CD4-positive, alpha-beta T cell treated with Interferon gamma for 1 hour (primary cell): Measurements from ENCODE around the gene MRPL28.
A peak's percentile ranks its signal among the peaks of the same experiment; 100 is the strongest.
"Not testable (repeated sequence)": the region's sequence is repeated elsewhere in the genome, so short reads cannot be mapped to it uniquely, and the experiment has no call there.

Experiments used
- DNase-seq: peaks from one replicate; pipeline ENCODE4 v3.0.0-alpha.2; 2020

Gene MRPL28

DNA sequence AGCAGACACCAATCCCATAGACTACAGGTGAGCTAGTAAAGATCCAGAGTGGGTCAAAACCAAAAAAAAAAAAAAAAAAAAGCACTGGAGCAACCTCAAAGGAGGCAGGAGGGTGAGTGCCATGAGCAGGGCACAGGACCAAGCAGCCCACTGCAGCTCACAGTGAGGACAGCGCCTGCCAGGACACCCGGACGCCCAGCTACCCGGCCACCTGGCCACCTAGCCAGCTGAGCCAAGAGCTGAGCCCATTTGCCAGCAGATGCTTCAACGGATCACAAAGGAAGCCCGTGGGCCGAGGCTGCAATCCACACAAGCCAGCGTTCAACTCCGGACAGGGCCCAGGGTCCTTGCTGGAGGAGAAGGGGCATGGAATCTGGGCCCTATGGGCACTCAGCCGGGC is 32.9 kb downstream of the MRPL28 start:
- no peak for DNase-seq

GRCh38 chr16:336269-336668 is 34.1 kb downstream of the MRPL28 start:
- DNase-seq, result peak; percentile 31

DNA sequence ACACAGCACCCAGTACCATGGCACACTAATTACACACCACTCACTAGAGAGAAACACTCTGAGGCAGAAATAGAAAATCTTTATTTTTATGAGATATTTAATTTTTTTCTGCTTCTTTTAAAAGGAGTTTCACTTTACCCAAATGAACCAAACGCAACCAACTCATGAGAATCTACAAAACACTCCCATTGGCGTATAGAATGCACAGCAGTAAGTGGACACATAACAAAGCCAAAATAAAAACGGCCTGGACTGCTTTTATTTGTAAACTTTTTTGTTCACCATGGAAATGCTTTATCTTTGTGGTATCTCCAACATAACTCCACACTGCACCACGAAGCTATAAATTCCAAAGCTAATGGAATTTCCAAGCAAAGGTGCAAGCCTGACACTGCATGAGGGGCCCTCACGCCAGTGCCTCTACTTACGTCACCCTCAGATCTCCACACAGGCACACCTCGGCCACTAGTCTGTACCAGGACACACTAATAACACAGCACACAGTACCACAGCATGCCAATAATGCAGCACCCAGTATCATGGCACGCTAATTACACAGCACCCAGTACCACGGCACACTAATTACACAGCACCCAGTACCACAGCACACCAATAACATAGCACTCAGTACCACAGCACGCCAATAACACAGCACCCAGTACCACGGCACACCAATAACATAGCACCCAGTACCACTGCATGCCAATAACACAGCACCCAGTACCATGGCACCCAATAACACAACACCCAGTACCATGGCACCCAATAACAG is 35.3 kb downstream of the MRPL28 start:
- not testable (repeated sequence) for DNase-seq

GRCh38 chr16:334164-334832 is 36.0 kb downstream of the MRPL28 start:
- not testable (repeated sequence) for DNase-seq

DNA sequence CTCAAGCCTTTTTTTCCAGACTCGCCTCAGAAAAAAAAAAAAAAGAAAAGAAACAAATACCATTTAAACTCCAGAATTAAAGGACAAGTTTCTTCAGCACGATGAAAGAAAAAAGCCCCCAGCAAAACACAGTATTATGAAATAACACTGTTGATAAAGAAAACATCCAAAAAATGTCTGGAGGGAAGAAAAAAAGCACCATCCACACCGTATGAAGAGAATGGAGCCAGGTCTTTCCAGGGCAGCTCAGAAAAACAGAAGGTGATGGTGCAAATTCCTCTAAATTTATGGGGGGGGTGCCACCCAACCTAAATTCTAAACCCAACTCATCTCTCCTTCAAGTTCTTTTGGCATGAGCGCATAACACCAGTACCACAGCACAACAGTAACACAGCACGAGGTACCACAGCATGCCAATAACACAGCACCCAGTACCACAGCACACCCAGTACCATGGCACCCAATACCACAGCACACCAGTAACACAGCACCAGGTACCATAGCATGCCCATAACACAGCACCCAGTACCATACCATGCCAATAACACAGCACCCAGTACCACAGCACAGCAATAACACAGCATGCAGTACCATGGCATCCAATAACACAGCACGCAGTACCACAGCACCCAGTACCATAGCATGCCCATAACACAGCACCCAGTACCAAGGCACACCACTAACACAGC is 36.8 kb downstream of the MRPL28 start:
- DNase-seq, result no peak

DNA sequence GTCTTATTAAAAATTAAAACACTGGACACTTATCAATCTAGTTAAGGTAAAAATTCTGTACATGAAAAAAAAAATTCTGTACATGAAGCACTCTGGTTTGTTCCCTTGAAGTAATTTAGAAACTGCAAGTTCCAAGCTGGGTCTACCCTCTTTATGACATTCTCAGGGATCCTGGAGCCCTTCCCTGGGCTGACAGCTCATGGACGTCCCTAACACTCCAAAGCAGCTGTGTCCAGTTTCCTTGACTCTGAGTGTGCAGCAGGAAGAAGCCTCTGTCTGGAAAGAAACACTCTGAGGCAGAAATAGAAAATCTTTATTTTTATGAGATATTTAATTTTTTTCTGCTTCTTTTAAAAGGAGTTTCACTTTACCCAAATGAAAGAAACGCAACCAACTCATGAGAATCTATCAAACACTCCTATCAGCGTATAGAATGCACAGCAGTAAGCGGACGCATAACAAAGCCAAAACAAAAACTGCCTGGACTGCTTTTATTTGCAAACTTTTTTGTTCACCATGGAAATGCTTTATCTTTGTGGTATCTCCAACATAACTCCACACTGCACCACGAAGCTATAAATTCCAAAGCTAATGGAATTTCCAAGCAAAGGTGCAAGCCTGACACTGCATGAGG is 39.0 kb downstream of the MRPL28 start:
- DNase-seq, result not testable (repeated sequence)

- no peak for DNase-seq
Observed at GRCh38 chr16:330741-331140, 39.6 kb downstream of the MRPL28 start.

GRCh38 chr16:325375-326145 is 44.8 kb downstream of the MRPL28 start:
- DNase-seq, result no peak

GRCh38 chr16:324451-325334 is 45.6 kb downstream of the MRPL28 start:
- DNase-seq, result peak; percentile 80

DNA sequence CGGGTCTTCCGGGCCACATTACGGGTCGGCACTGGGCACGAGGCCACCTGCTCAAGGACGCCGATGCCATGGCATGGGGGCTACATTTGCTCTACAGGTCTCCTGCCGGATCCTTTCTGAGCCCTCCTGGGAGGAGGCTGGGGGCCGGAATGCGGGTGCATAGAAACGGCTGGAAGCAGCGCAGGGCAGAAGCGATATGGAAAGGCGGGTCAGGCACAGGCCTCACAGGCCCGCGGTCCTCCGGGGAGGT is 46.2 kb downstream of the MRPL28 start:
- no peak for DNase-seq

GRCh38 chr16:322476-323143 is 47.7 kb downstream of the MRPL28 start:
- DNase-seq, result no peak

DNA sequence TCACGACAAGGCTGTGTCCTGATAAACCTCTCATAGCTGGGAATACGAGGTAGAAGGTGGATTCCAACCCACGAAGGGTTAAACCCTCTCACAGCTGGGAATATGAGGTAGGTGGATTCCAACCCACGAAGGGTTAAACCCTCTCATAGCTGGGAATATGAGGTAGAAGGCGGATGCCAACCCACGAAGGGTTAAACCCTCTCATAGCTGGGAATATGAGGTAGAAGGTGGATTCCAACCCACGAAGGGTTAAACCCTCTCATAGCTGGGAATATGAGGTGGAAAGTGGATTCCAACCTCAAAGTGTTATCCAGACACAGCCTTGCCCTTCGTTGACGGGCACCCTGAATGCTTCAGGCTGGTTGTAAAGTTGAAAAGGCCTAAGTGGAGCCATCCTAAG is 48.8 kb downstream of the MRPL28 start:
- no peak for DNase-seq

- DNase-seq, result no peak
Observed at GRCh38 chr16:320206-320605, 50.1 kb downstream of the MRPL28 start.

- no peak for DNase-seq
Observed at GRCh38 chr16:318628-319027, 51.7 kb downstream of the MRPL28 start.

DNA sequence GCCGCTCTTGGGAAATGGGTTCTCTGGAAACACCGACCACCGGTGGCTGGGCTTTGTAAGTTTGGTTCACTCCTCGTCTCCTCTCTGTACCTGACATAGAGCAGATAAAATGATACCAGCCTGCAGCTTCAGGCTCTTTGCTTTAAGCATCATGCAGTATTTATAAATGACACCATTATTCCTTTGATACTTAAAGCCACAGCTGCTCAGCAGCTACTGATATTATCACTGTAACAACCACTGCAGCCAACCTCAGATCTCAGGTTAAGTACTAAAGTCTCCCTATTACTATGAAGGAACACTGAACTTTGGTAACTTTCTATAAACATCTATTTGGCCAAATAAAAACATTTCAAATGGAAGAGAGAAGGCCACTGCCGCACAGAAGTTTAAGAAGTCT is 52.8 kb downstream of the MRPL28 start:
- no peak for DNase-seq
